Mesenchymal stem cell (in vitro differentiated cells and primary cell): ENCODE results near the gene RUBCNL.

Experiments used
- DNase-seq: peaks from one replicate; pipeline ENCODE4 v3.0.0-alpha.2; 2013
- H2AFZ ChIP-seq: one replicate; pipeline ENCODE4 v1.6.1; 2013; ENCODE audit warnings: low read depth, mild to moderate bottlenecking, control low read depth, inconsistent platforms, low read length, moderate library complexity
- H2AK5ac ChIP-seq: 2 replicates; pipeline ENCODE4 v1.6.1; 2013; ENCODE audit warnings: low read length, moderate library complexity, mild to moderate bottlenecking, inconsistent platforms; ENCODE audit not compliant: severe bottlenecking
- H2BK120ac ChIP-seq: one replicate; pipeline ENCODE4 v1.6.1; 2013; ENCODE audit warnings: low read depth, mild to moderate bottlenecking, inconsistent platforms, low read length, moderate library complexity
- H2BK12ac ChIP-seq, 2 experiments: one replicate each; pipeline ENCODE4 v1.6.1; 2013; ENCODE audit warnings: inconsistent platforms in 2 of 2, low read length in 2 of 2, mild to moderate bottlenecking in 2 of 2, moderate library complexity in 2 of 2, control low read depth in 1 of 2
- H2BK15ac ChIP-seq: one replicate; pipeline ENCODE4 v1.6.1; 2013; ENCODE audit warnings: mild to moderate bottlenecking, low read depth, inconsistent platforms; ENCODE audit not compliant: poor library complexity, severe bottlenecking
- H2BK5ac ChIP-seq: 2 replicates; pipeline ENCODE4 v1.6.1; 2013; ENCODE audit warnings: low read depth, mild to moderate bottlenecking, low read length, control low read depth, inconsistent platforms; ENCODE audit not compliant: poor library complexity, severe bottlenecking
- H3K14ac ChIP-seq, 2 experiments: one replicate each; pipeline ENCODE4 v1.6.1; 2013; ENCODE audit warnings: inconsistent platforms in 2 of 2, low read length in 2 of 2, control low read depth in 1 of 2, mild to moderate bottlenecking in 1 of 2, moderate library complexity in 1 of 2
- H3K18ac ChIP-seq, 2 experiments: one replicate each; pipeline ENCODE4 v1.6.1; 2013; ENCODE audit warnings: inconsistent platforms in 2 of 2, low read length in 2 of 2, control low read depth in 1 of 2, low read depth in 1 of 2, mild to moderate bottlenecking in 1 of 2
- H3K23ac ChIP-seq, 2 experiments: one replicate each; pipeline ENCODE4 v1.6.1; 2013; ENCODE audit warnings: inconsistent platforms in 2 of 2, low read length in 2 of 2, mild to moderate bottlenecking in 2 of 2, moderate library complexity in 2 of 2, control low read depth in 1 of 2
- H3K27ac ChIP-seq: 2 replicates; pipeline ENCODE4 v1.5.1; 2013; ENCODE audit warnings: mild to moderate bottlenecking, moderate library complexity, low read length, control low read depth, inconsistent platforms; ENCODE audit not compliant: poor library complexity, severe bottlenecking
- H3K27me3 ChIP-seq, 2 experiments: 2 replicates each; pipeline versions ENCODE4 v1.6.1 to v1.7.0; 2013; ENCODE audit warnings: low read length in 2 of 2, mild to moderate bottlenecking in 2 of 2, moderate library complexity in 2 of 2, control low read depth in 1 of 2, inconsistent platforms in 1 of 2; ENCODE audit not compliant: control insufficient read depth in 1 of 2, insufficient read depth in 1 of 2
- H3K36me3 ChIP-seq, 2 experiments: 2 replicates each; pipeline versions ENCODE4 v1.6.1 to v1.7.0; 2013; ENCODE audit warnings: low read length in 2 of 2, control low read depth in 1 of 2, inconsistent platforms in 1 of 2, low read depth in 1 of 2, mild to moderate bottlenecking in 1 of 2; ENCODE audit not compliant: insufficient read depth in 2 of 2, control insufficient read depth in 1 of 2
- H3K4ac ChIP-seq, 2 experiments: one replicate each; pipeline ENCODE4 v1.6.1; 2013; ENCODE audit warnings: inconsistent platforms in 2 of 2, low read length in 2 of 2, mild to moderate bottlenecking in 2 of 2, moderate library complexity in 2 of 2, control low read depth in 1 of 2, low read depth in 1 of 2
- H3K4me1 ChIP-seq: 2 replicates; pipeline ENCODE4 v1.6.1; 2013; ENCODE audit warnings: low read depth, low read length, control low read depth; ENCODE audit not compliant: control insufficient read depth, insufficient read depth
- H3K4me2 ChIP-seq: 2 replicates; pipeline ENCODE4 v1.6.1; 2013; ENCODE audit warnings: low read length, mild to moderate bottlenecking, inconsistent platforms; ENCODE audit not compliant: poor library complexity, severe bottlenecking
- H3K4me3 ChIP-seq, 2 experiments: 2 replicates each; pipeline versions ENCODE4 v1.5.1 to v1.7.0; 2013; ENCODE audit warnings: low read length in 2 of 2, mild to moderate bottlenecking in 2 of 2, control low read depth in 1 of 2, low read depth in 1 of 2; ENCODE audit not compliant: insufficient read depth in 1 of 2
- H3K79me1 ChIP-seq: replicated peaks from 2 replicates; pipeline ENCODE4 v1.6.1; 2013; ENCODE audit warnings: mild to moderate bottlenecking, control low read depth, low read length, inconsistent platforms; ENCODE audit not compliant: poor library complexity, severe bottlenecking
- H3K9ac ChIP-seq: 2 replicates; pipeline ENCODE4 v1.7.0; 2013; ENCODE audit warnings: mild to moderate bottlenecking, low read length, moderate library complexity
- H3K9me3 ChIP-seq: 2 replicates; pipeline ENCODE4 v1.7.0; 2013; ENCODE audit warnings: mild to moderate bottlenecking, low read length; ENCODE audit not compliant: control insufficient read depth
- H4K8ac ChIP-seq: one replicate; pipeline ENCODE4 v1.6.1; 2013; ENCODE audit warnings: inconsistent platforms, mild to moderate bottlenecking, low read length, moderate library complexity
- H4K91ac ChIP-seq: one replicate; pipeline ENCODE4 v1.6.1; 2013; ENCODE audit warnings: mild to moderate bottlenecking, low read length, inconsistent platforms
- WGBS: methylation state at CpG from one replicate; pipeline ENCODE4 v1.1.7; 2013; ENCODE audit warnings: mixed read lengths; 5-methylcytosine and 5-hydroxymethylcytosine counted together

Gene RUBCNL

GRCh38 chr13:46345866-46346265 lies 41.2 kb downstream of the RUBCNL start:
- Histone ChIP-seq H4K91ac (no peak overlapping the region), H2BK12ac (no peak overlapping the region), H2BK15ac (no peak overlapping the region), H3K4me3 (no peak overlapping the region), H3K18ac (no peak overlapping the region), H3K23ac (no peak overlapping the region), H3K9me3 (no peaks in the 10 kb centered on the region), H3K27me3 (no peaks in the 10 kb centered on the region), H4K8ac (no peak overlapping the region), H3K4me1 (peaks cover under 1% of the 10 kb centered on the region), H3K27ac (no peak overlapping the region), H3K9ac (no peak overlapping the region), H2BK5ac (no peak overlapping the region), H3K4me2 (no peak overlapping the region), H3K36me3 (peaks cover 0 to 66% of the 10 kb centered on the region in 2 experiments), H2AK5ac (no peak overlapping the region), H3K4ac (no peak overlapping the region), H3K79me1 (no peaks in the 10 kb centered on the region), H2BK120ac (no peak overlapping the region), H3K14ac (no peak overlapping the region), H2AFZ (no peak overlapping the region)
- DNase-seq = no peak
- WGBS = 73% methylated on average over 5 of the region's 5 CpGs

GRCh38 chr13:46345398-46345797 lies 41.7 kb downstream of the RUBCNL start:
- no peak overlapping the region for H2AK5ac ChIP-seq
- H4K8ac ChIP-seq = no peak overlapping the region
- peaks cover 0 to 66% of the 10 kb centered on the region in 2 experiments for H3K36me3 ChIP-seq

GRCh38 chr13:46343279-46343994 lies 43.6 kb downstream of the RUBCNL start:
- no peak overlapping the region for H3K14ac ChIP-seq
- H3K18ac ChIP-seq = no peak overlapping the region
- no peaks in the 10 kb centered on the region for H3K27me3 ChIP-seq
- H2BK5ac ChIP-seq = no peak overlapping the region
- H2AFZ ChIP-seq = no peak overlapping the region
- 79% methylated on average over 15 of the region's 16 CpGs for WGBS
- H3K27ac ChIP-seq = no peak overlapping the region
- H3K4me2 ChIP-seq = no peak overlapping the region
- H4K91ac ChIP-seq = no peak overlapping the region
- no peak overlapping the region for H2BK15ac ChIP-seq
- no peak overlapping the region for H2AK5ac ChIP-seq
- H3K36me3 ChIP-seq = peaks cover 0 to 51% of the 10 kb centered on the region in 2 experiments
- H3K4ac ChIP-seq = no peak overlapping the region
- H3K23ac ChIP-seq = no peak overlapping the region
- peaks cover 14% of the 10 kb centered on the region for H3K4me1 ChIP-seq
- no peak overlapping the region for H4K8ac ChIP-seq
- no peak overlapping the region for H2BK12ac ChIP-seq
- H3K4me3 ChIP-seq = no peak overlapping the region
- no peaks in the 10 kb centered on the region for H3K9me3 ChIP-seq
- H3K9ac ChIP-seq = no peak overlapping the region
- H2BK120ac ChIP-seq = no peak overlapping the region
- H3K79me1 ChIP-seq = no peaks in the 10 kb centered on the region
- DNase-seq = no peak

More at GRCh38 chr13:46345398-46345797, 41.7 kb downstream of the RUBCNL start:
- Histone ChIP-seq H3K9ac (no peak overlapping the region), H3K14ac (no peak overlapping the region), H3K79me1 (no peaks in the 10 kb centered on the region), H3K27me3 (no peaks in the 10 kb centered on the region), H2BK120ac (no peak overlapping the region), H3K23ac (no peak overlapping the region), H3K4me1 (peaks cover 5% of the 10 kb centered on the region), H2BK5ac (no peak overlapping the region), H2BK12ac (no peak overlapping the region), H3K18ac (no peak overlapping the region), H3K4me2 (no peak overlapping the region), H3K4me3 (no peak overlapping the region), H3K9me3 (no peaks in the 10 kb centered on the region), H4K91ac (no peak overlapping the region), H2BK15ac (no peak overlapping the region), H3K4ac (no peak overlapping the region), H3K27ac (no peak overlapping the region), H2AFZ (no peak overlapping the region)
- 93% methylated on average over 5 of the region's 5 CpGs for WGBS
- no peak for DNase-seq

GRCh38 chr13:46342538-46342937 lies 44.5 kb downstream of the RUBCNL start:
- Histone ChIP-seq H2BK5ac (no peak overlapping the region), H3K27ac (no peak overlapping the region), H3K27me3 (no peaks in the 10 kb centered on the region), H2BK120ac (no peak overlapping the region), H3K18ac (no peak overlapping the region), H4K91ac (no peak overlapping the region), H4K8ac (no peak overlapping the region), H2BK12ac (no peak overlapping the region), H3K14ac (no peak overlapping the region), H3K23ac (no peak overlapping the region), H2AFZ (no peak overlapping the region), H3K4me1 (peaks cover 17% of the 10 kb centered on the region), H2BK15ac (no peak overlapping the region), H3K9ac (no peak overlapping the region), H2AK5ac (no peak overlapping the region), H3K4ac (no peak overlapping the region), H3K9me3 (no peaks in the 10 kb centered on the region), H3K79me1 (no peaks in the 10 kb centered on the region), H3K4me2 (no peak overlapping the region), H3K36me3 (peaks cover 0 to 45% of the 10 kb centered on the region in 2 experiments), H3K4me3 (no peak overlapping the region)
- 71% methylated on average over 2 of the region's 3 CpGs for WGBS
- no peak for DNase-seq
